GM18505 (cell line): ENCODE measurements around the gene SNCB.

Source experiments
- ATAC-seq: cut with Tn5 transposase; IDR thresholded peaks from one replicate; pipeline ENCODE4 v1.9.1; 2021; ENCODE audit not compliant: unreplicated experiment
- POLR2A ChIP-seq: IDR thresholded peaks from 4 replicates; pipeline ENCODE4 v1.6.1; 2011; ENCODE audit warnings: borderline replicate concordance; ENCODE audit not compliant: insufficient read depth, insufficient read length; ENCODE audit errors: extremely low read depth

Gene SNCB

DNA sequence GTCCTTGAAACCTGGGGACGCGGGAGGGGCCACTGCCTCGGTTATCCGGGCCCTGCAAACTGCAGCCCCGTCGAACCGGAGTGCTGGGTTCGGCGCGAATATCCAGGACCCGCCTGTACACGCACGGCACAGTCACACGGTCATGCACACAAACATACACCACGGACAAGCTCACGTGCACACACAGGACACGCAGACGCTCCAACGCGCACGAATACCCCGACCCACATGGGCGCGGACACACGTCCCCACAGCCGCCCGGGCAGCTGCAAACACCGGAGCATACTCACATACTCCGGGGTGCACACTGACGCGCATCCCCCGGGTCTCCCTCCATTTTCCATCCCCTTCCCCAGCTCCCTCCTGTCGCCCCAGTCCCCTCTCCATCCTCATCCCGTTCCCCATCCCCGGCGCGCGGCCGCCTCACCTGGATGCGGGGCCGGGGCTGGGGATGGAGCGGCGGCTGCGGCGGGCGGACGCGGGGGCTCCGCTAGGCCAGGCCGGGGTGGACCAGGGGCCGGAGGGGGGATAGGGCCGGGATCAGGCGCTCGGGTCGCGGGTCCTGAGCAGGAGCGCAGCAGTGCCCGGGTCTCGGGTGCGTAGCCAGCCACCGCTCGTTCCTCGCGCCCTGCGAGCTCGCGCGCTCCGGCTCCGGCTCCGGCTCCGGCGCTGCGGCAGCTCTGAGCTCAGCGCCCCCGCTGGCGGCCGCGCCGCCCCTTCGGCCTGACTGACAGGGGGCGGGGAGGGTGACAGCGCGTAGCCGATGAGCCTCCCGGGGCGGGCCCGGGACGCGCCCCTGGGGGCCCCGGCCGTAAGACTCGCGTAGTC lies at the start of gene SNCB, which contains the start of gene EIF4E1B:
Gene SNCB, minus strand, starts transcription at position 682 of the 828 bp plus-strand sequence. CDS start 880 bp downstream, outside the sequence.
Gene EIF4E1B, plus strand, starts transcription at position 823 of the 828 bp plus-strand sequence. CDS start 12,113 bp downstream, outside the sequence.
- no peak for TF ChIP-seq POLR2A
- no peak for ATAC-seq

DNA sequence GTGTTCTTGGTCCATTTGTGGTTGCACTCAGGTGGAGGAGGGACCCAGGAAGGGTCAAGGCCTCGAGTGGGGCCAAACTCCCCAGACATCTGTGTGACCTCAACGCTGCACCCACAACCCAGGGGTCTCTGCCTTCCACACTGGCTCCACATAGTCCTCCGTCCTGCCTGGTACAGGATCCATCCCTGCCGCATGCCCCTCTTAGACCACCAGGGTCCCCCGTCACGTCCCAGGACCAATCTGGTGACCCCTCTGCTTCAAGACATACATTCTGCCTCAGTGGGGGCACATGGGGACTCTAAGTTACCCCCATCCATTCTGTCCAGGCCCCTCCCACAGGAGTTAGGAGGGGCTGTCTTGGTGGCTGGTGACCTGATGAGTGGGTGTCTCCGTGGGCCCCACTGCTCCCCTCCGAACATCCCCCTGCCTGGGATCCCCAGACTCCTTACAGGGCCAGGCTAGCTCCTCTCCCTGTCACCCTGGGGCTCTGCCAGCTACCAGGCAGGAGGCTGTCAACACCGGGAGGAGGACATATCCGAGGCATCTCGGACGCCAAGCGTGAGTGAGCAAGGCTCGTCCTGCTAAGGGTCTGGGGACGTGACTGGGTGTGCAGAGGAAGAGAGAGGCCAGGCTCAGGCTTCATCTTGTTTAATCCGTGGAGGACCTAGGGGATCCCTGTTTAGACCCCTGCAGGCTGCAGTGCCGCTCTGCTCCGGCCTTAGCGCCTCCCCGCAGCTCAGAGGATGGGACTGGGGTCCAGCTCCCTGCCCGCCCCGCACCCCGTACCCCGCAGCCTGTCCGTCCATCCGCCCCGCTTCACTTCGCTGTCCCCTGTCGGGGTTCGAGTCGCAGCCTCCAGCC lies 49.3 kb upstream of the SNCB start:
- TF ChIP-seq POLR2A: no peak

DNA sequence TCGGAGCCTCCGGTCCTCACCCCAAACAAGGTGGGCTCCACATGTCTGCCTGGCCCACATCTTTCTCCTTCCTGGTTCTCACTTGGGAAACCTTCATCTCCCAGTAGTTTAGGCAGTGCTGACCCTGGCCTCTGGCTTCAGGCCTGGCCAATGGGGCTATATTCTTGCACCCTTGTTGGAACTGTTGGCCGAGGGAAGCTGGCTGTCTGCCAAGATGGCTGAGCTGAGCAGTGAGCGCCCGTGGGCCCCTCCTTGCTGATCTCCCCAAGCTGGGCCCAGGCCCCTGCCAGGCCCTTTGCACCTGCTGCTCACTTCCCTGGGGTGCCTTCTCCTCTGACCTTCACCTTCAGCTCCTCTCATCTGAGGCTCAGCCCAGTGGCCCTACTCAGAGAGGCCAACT lies 48.2 kb upstream of the SNCB start:
- no peak for TF ChIP-seq POLR2A
- no peak for ATAC-seq

More for the DNA sequence above, 49.3 kb upstream of the SNCB start:
- no peak for ATAC-seq

DNA sequence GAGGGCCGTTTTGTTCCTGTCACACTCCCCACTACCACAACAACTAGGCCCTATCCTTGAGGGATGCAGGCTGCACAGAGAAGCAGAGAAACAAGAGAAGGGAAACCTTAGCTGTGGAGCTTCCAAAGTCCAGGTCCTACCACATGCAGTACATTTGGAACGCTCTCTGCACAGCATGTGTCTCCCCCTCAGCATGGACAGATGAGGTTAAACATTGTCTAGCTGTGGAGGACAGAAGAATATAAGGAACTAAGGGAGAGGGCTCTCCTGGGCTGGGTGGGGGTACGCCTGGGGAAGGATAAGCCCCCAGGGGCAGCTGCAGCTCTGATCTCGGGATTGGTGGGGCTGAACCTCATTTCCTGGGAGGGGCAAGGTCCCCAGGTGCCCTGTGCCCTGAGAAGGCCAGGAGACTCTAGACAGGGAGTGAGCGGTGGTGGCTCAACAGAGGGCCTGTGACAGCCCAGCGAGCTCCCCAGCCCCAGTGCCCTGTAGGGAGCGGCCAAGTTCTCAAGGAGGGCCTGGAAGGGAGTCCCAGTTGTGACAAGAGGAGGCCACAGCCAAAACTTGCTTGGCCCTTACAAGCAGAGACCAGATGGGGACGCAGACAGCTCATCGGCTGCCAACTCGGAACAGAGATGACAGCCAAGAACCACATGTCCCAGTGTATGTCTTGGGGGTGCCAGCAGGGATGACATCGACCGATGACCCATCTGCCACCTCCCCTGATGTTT lies 47.0 kb upstream of the SNCB start:
- TF ChIP-seq POLR2A: no peak
- no peak for ATAC-seq

DNA sequence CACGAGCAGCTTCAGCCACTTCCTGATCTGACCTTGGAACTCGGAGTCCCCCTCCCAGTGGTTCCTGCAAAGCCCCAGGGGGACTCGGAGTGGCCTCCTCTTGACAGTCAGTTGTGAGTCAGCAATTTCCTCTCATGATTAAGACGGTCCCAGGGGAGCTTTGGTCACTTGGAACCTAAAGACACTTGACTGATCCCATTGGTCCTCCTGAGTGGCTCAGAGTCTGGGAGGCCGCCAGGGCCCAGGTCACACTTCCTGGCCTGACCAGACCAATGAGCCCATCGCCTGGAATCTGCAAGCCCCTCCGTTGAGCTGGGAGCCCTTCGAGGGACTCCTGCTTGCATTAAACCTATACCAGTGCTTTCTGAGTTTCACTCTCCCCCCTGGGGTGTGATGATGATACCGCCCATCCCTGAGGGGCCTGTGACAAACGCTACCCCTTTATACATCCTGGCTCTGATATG lies 46.1 kb upstream of the SNCB start:
- ATAC-seq: no peak

DNA sequence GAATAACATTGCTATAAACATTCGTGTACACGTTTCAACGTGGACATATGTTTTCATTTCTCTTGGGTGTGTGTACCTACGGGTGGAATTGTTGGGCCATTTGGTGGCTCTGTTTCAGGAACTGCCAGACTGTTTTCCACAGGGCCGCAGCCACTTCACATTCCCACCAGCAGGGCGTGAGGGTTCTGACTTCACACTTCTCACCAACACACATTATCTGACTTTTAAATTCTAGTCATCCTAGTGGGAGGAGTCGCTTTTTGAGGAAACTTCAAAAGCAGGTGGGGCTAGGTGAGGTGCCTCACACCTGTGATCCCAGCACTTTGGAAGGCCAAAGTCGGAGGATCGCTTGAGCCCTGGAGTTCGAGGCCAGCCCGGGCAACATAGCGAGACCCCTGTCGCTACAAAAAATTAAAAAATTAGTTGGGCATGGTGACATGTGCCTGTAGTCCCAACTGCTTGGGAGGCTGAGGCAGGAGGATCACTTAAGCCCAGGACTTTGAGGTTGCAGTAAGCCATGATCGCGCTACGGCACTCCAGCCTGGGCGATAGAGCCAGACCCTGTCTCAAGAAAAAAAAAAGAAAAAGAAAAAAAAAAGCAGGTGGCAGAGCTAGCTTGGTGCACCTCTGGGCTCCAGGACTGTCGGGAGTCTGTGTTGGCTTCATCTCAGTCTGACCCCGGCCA lies 45.5 kb upstream of the SNCB start:
- no peak for TF ChIP-seq POLR2A
- no peak for ATAC-seq

More for the DNA sequence above, 46.1 kb upstream of the SNCB start:
- TF ChIP-seq POLR2A: no peak

DNA sequence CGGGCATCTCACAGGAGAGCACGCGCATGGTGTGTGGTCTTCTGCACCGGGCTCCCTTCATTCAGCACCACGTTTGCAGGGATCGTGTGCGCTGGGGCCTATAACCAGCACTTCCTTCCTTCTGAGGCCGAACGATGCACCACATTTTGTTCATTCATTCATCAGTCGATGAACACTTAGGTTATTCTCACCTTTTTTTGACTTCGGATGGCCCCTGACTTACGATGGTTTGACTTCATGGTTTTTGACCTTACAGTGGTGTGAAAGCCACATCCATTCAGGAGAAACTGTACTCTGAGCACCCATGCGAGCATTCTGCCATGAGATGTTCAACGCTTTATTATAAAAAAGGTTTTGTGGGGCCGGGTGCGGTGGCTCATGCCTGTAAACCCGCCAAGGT lies 44.5 kb upstream of the SNCB start:
- no peak for ATAC-seq
- TF ChIP-seq POLR2A: no peak

DNA sequence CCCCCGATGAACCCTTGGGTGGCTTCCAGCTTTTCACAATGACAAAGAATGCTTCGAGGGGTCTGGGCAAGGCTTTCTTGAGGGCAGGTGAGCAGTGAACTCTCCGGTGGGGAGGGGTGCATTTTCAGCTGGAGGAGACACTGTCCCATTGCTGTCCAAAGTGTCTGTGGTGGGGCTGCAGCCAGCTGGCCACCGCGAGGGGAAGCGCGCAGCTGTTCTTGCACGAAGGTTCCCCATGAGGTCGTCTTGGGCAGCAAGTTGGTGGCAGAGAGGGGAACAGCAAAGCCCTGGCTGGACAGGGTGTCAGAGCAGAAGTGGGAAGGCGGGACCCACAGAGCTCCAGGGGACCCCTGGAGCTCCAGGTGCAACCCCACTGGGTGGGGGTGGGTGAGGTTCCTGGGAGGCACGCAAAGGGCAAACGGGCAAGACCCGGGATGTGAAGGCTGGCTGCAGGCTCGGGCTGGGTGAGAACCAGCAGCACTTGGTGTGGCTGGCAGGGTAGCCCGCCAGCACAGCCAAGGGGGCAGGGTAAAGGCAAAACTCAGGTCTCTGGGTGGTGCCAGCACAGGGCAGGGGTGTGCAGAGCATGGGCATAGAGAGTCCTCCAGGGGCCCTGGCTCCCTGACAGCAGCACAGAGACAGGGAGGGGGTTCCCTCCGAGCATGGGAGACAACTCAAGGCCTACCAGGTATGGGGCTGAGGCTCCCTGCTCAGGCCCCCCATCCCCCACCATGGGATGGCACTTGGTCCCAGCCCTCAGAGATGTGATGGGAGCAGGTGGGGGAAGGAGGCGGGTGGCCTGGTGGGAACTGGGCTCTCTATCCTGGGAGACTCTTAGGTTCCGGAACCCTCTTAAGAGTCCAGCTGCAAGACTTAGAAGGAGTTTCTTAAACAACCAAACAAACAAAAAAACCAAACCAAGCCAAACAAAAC lies 43.6 kb upstream of the SNCB start:
- ATAC-seq: no peak
- no peak for TF ChIP-seq POLR2A

DNA sequence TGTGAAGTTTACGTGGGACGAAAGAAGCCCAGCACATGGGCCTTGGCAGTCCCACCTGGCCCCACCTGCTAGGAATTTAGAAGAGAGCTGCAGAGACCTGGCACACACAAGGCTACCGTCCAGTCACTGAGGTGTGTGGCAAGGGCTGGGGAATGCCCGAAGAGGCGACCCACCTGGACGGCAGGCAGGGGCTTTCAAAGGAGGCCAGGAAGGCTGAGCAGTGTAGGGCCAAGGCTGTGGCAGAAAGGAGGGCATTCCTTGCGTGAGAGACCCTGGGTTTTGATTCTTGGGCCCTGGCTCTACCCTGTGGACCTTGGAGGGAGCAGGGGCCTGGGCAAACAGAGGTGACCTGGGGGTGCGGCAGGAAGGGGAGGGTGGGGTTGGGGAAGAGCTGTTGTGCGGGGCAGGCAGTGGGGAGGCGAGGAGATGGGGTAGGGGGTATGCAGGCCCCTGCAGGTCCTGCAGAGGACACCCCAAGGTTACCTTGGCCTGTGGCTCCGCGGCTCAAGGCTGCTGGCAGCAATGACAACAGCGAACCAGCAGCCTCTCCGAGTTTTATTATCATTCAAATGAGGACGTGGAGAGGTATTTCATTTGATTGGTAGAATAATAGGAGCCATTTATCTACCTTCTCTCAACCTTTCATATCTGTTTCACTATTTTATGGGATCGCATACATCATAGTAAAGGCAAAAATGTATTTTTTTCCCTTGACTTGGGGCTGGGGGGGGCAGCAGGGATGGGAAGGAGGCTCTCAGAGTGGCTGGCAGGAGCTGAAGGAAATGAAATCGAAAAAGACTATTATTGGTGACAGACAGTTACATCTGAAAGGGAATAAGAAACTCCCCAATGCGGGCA lies 41.8 kb upstream of the SNCB start:
- no peak for ATAC-seq
- no peak for TF ChIP-seq POLR2A

DNA sequence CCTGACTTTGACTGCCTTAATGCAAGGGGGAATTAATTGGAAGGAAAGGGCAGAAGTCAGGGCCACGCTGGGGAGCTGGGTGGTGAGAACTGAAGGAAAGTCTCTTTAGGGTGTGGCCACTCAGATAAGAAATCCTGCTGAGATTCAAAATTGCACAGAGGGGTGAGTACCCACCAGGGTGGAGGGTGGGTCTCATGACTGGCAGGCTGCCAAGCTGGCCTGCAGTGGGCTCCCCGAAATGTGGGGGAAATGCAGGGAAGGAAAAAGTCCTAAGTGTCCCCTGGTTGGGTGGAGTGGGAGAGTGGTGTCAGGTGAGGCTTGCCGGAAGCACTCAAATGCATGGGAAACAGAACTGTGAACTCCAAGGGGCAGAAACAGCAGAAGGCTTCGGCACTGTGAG lies 41.1 kb upstream of the SNCB start:
- no peak for TF ChIP-seq POLR2A
- no peak for ATAC-seq

DNA sequence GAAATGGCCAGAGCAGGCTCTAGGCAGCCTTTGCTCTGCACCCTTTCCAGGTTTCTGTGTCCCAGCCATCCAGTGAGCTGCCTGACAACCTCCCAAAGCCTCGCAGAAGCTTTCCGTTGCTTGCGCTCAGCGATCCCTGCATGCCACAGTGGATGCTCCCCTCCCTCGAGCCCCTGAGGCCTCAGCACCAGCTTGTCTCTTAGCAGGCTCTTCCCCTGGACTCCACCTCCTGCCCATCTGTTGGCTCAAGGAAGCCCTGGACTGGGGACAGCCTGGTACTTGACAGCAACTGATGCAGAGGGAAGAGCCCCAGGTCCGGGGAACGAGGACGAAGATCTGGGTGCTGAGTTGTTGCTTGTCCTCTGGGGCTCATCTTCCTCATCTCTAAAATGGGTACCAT lies 40.1 kb upstream of the SNCB start:
- no peak for TF ChIP-seq POLR2A
- no peak for ATAC-seq
